ENCODE data around the gene TES. TPM values are rescaled to one million over a fixed set of nuclear protein-coding genes. Genes with fewer than 3 reads are reported as not detected.

Gene TES
- total and polyA plus RNA-seq, 9 of the 15 experiments (the other 6 are each of a cell fraction or from before 2014, with no cell fraction given), result 20.7 to 61.6 (median 53.8) TPM

- TF ChIP-seq E4F1 (CRISPR knock-in tag; IDR thresholded peaks at IDR 0.05; ENCODE audit: borderline replicate concordance), result no peak
- TF ChIP-seq E2F5 (CRISPR knock-in tag; IDR thresholded peaks at IDR 0.05), result no peak
- TF ChIP-seq ZNF707 (CRISPR knock-in tag; conservative IDR thresholded peaks at IDR 0.05), result no peak
- TF ChIP-seq ZNF311 (CRISPR knock-in tag; IDR thresholded peaks at IDR 0.05), result no peak
- TF ChIP-seq TRIM28 (IDR thresholded peaks at IDR 0.05), result peak; percentile 58; the same call in 1 of the 2 replicates
- TF ChIP-seq ERF (CRISPR knock-in tag; IDR thresholded peaks at IDR 0.05), result peak; percentile 39; the same call in 1 of the 2 replicates
- TF ChIP-seq ZFP1 (CRISPR knock-in tag; IDR thresholded peaks at IDR 0.05), result no peak
- peak; percentile 94 for TF ChIP-seq NBN (IDR thresholded peaks at IDR 0.05; ENCODE audit: low read depth)
- no peak for TF ChIP-seq HDAC6 (IDR thresholded peaks at IDR 0.05; ENCODE audit: low read depth, low read length)
- peak; percentile 62; the same call in 1 of the 2 replicates for TF ChIP-seq ZBTB33 (CRISPR knock-in tag; IDR thresholded peaks at IDR 0.05)
- TF ChIP-seq TCFL5 (CRISPR knock-in tag; conservative IDR thresholded peaks at IDR 0.05), result no peak
- TF ChIP-seq, protein P1, sequence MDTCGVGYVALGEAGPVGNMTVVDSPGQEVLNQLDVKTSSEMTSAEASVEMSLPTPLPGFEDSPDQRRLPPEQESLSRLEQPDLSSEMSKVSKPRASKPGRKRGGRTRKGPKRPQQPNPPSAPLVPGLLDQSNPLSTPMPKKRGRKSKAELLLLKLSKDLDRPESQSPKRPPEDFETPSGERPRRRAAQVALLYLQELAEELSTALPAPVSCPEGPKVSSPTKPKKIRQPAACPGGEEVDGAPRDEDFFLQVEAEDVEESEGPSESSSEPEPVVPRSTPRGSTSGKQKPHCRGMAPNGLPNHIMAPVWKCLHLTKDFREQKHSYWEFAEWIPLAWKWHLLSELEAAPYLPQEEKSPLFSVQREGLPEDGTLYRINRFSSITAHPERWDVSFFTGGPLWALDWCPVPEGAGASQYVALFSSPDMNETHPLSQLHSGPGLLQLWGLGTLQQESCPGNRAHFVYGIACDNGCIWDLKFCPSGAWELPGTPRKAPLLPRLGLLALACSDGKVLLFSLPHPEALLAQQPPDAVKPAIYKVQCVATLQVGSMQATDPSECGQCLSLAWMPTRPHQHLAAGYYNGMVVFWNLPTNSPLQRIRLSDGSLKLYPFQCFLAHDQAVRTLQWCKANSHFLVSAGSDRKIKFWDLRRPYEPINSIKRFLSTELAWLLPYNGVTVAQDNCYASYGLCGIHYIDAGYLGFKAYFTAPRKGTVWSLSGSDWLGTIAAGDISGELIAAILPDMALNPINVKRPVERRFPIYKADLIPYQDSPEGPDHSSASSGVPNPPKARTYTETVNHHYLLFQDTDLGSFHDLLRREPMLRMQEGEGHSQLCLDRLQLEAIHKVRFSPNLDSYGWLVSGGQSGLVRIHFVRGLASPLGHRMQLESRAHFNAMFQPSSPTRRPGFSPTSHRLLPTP (IDR thresholded peaks at IDR 0.05; ENCODE audit: borderline replicate concordance, extremely low read depth, insufficient read length), result no peak
- TF ChIP-seq ZNF3 (CRISPR knock-in tag; IDR thresholded peaks at IDR 0.05), result 0 out of 2 replicates have a peak, but pooled peaks have one; percentile 24
- no peak; the same call in 1 of the 2 replicates for TF ChIP-seq RAD51 (IDR thresholded peaks at IDR 0.05; ENCODE audit: borderline replicate concordance, low read depth)
- peak; percentile 81 to 91; a peak in 2 of 4 replicates for TF ChIP-seq UBTF (IDR thresholded peaks at IDR 0.05; ENCODE audit: borderline replicate concordance in 1 of 2, low read depth in 2 of 2, low read length in 2 of 2)
Measured at GRCh38 chr7:116211006-116211912, 920 bp downstream of the TES start (continued).

All from K562 (cell line).